Chondrocyte (in vitro differentiated cells): ENCODE data around the gene MAP4. TPM values are rescaled to one million over a fixed set of nuclear protein-coding genes. Genes with fewer than 3 reads are reported as not detected.

ENCODE experiments used
- DNase-seq: peaks from one replicate; pipeline ENCODE4 v3.0.0; 2021; ENCODE audit warnings: mixed read lengths, low spot score
- H3K27ac Mint-ChIP-seq: one replicate; pipeline ENCODE4 v1.8.0; 2021; ENCODE audit warnings: mild to moderate bottlenecking, moderate library complexity, mixed read lengths; ENCODE audit not compliant: unreplicated experiment
- H3K27me3 Mint-ChIP-seq: 2 replicates; pipeline ENCODE4 v1.8.0; 2021; ENCODE audit warnings: low read depth, mixed read lengths
- H3K36me3 Mint-ChIP-seq: 2 replicates; pipeline ENCODE4 v1.8.0; 2021; ENCODE audit warnings: low read depth, mixed read lengths
- H3K4me1 Mint-ChIP-seq: 2 replicates; pipeline ENCODE4 v1.8.0; 2021; ENCODE audit warnings: low read depth, mild to moderate bottlenecking, mixed read lengths
- H3K4me3 Mint-ChIP-seq: one replicate; pipeline ENCODE4 v1.8.0; 2021; ENCODE audit warnings: mild to moderate bottlenecking, moderate library complexity, mixed read lengths; ENCODE audit not compliant: unreplicated experiment
- H3K9me3 Mint-ChIP-seq: 2 replicates; pipeline ENCODE4 v1.8.0; 2021; ENCODE audit warnings: low read depth, mixed read lengths
- CTCF ChIP-seq: fragments of 200-600 bp; sonication (generic); IDR thresholded peaks from 2 replicates; pipeline ENCODE4 v1.5.0; 2021; ENCODE audit warnings: antibody characterized with exemption, mild to moderate bottlenecking, moderate library complexity
- total RNA-seq: library from RNA; stranded (reverse); gene quantifications from 3 replicates; pipeline ENCODE4 v1.2.1, GENCODE V29; 2021

Gene MAP4
- total RNA-seq, 1 donor from 2014 or later = 401 TPM

GRCh38 chr3:47884603-47885002 lies 131.6 kb downstream of the MAP4 start:
- no peak overlapping the region for H3K27ac Mint-ChIP-seq
- H3K36me3 Mint-ChIP-seq = peaks cover 44% of the 10 kb centered on the region
- H3K9me3 Mint-ChIP-seq = no peaks in the 10 kb centered on the region
- H3K4me3 Mint-ChIP-seq = no peak overlapping the region
- H3K4me1 Mint-ChIP-seq = peaks cover 11% of the 10 kb centered on the region
- H3K27me3 Mint-ChIP-seq = no peaks in the 10 kb centered on the region
- DNase-seq = no peak
- TF ChIP-seq CTCF = no peak

GRCh38 chr3:47882338-47882737 lies 133.9 kb downstream of the MAP4 start:
- Mint-ChIP-seq H3K36me3 (peaks cover 30% of the 10 kb centered on the region), H3K9me3 (no peaks in the 10 kb centered on the region), H3K27me3 (no peaks in the 10 kb centered on the region), H3K27ac (peak overlapping the region; percentile 32), H3K4me1 (peaks cover 29% of the 10 kb centered on the region), H3K4me3 (no peak overlapping the region)
- TF ChIP-seq CTCF = peak; percentile 60
- DNase-seq = no peak

GRCh38 chr3:47877719-47878118 lies 138.5 kb downstream of the MAP4 start:
- H3K27ac Mint-ChIP-seq = peak overlapping the region; percentile 62
- no peak for DNase-seq

GRCh38 chr3:47877290-47877689 lies 138.9 kb downstream of the MAP4 start:
- no peak for TF ChIP-seq CTCF
- no peak for DNase-seq
- Mint-ChIP-seq H3K4me1 (peaks cover 26% of the 10 kb centered on the region), H3K27me3 (no peaks in the 10 kb centered on the region), H3K9me3 (no peaks in the 10 kb centered on the region), H3K36me3 (peaks cover 23% of the 10 kb centered on the region), H3K27ac (peak overlapping the region; percentile 62), H3K4me3 (no peak overlapping the region)

More at GRCh38 chr3:47877719-47878118, 138.5 kb downstream of the MAP4 start:
- Mint-ChIP-seq H3K9me3 (no peaks in the 10 kb centered on the region), H3K36me3 (peaks cover 23% of the 10 kb centered on the region), H3K4me1 (peaks cover 26% of the 10 kb centered on the region), H3K4me3 (no peak overlapping the region), H3K27me3 (no peaks in the 10 kb centered on the region)
- TF ChIP-seq CTCF = no peak

GRCh38 chr3:47874913-47875312 lies 141.3 kb downstream of the MAP4 start:
- Mint-ChIP-seq H3K9me3 (no peaks in the 10 kb centered on the region), H3K27ac (peak overlapping the region; percentile 23), H3K4me3 (no peak overlapping the region), H3K27me3 (no peaks in the 10 kb centered on the region), H3K36me3 (peaks cover 26% of the 10 kb centered on the region), H3K4me1 (peaks cover 26% of the 10 kb centered on the region)
- DNase-seq = no peak
- no peak for TF ChIP-seq CTCF
